Upper lobe of left lung (tissue), 4 donors: ENCODE results near the gene CCNI.

Source experiments
- POLR2A ChIP-seq, 4 donors: fragments of 450-650 bp; IDR thresholded peaks; one replicate each; pipeline ENCODE4 v1.5.1; 2016 to 2017; ENCODE audit warnings: antibody characterized with exemption in 4 of 4, mild to moderate bottlenecking in 2 of 4
- POLR2AphosphoS5 ChIP-seq, 2 donors: sonication (generic); formaldehyde crosslinking; IDR thresholded peaks; one replicate each; pipeline ENCODE4 v1.5.1; 2017; ENCODE audit warnings: antibody characterized with exemption in 2 of 2
- TF ChIP-seq, protein P1 (sequence below), 6 experiments: fragments of 450-650 bp in 4 of 6; fragments of 200-600 bp in 2 of 6; sonication (generic) in 2 of 6; IDR thresholded peaks; one replicate each; pipeline ENCODE4 v1.5.1; 2016 to 2019; ENCODE audit warnings: antibody characterized with exemption in 6 of 6

DNA sequence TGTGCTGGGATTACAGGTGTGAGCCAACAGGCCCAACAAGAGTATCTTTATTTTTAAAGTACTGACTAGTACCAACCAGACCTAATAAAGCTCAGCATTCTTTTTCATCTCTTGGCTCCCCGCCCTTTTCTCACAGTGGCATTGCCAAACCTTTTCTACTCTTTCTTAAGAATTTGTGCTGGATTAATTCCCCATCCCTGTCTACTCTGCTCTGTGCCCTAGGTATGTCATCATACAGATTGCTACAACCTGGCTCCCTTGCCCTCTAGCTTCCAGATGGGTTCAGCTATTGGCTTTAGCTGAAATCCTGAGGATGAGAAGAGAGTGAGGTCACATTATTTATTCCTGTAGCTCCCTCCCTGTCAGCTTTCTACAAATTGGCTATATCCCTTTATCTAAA is 34.9 kb upstream of the CCNI start:
- TF ChIP-seq, protein P1, sequence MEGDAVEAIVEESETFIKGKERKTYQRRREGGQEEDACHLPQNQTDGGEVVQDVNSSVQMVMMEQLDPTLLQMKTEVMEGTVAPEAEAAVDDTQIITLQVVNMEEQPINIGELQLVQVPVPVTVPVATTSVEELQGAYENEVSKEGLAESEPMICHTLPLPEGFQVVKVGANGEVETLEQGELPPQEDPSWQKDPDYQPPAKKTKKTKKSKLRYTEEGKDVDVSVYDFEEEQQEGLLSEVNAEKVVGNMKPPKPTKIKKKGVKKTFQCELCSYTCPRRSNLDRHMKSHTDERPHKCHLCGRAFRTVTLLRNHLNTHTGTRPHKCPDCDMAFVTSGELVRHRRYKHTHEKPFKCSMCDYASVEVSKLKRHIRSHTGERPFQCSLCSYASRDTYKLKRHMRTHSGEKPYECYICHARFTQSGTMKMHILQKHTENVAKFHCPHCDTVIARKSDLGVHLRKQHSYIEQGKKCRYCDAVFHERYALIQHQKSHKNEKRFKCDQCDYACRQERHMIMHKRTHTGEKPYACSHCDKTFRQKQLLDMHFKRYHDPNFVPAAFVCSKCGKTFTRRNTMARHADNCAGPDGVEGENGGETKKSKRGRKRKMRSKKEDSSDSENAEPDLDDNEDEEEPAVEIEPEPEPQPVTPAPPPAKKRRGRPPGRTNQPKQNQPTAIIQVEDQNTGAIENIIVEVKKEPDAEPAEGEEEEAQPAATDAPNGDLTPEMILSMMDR (IDR thresholded peaks at IDR 0.05), result no peak
- TF ChIP-seq POLR2AphosphoS5 (IDR thresholded peaks at IDR 0.05) (no peak), POLR2A (IDR thresholded peaks at IDR 0.05) (no peak)
